NCI-H524 (cell line): ENCODE results near the gene GSAP.
"Not testable (repeated sequence)": the region's sequence is repeated elsewhere in the genome, so short reads cannot be mapped to it uniquely, and the experiment has no call there.

Source experiments
- DNase-seq, 2 experiments: peaks; one replicate each; lab custom pipeline; 2025; lab: John Stamatoyannopoulos, UW

GSAP gene

GRCh38 chr7:77415823-77416620, at the start of gene GSAP:
Gene GSAP, minus strand, starts transcription at chr7:77416349. Its CDS starts 28 bp downstream, at chr7:77416321.
- peak; percentile 26 to 51 for DNase-seq

GRCh38 chr7:77465256-77465655, 49.1 kb upstream of the GSAP start:
- DNase-seq = no peak

GRCh38 chr7:77464589-77464988, 48.4 kb upstream of the GSAP start:
- DNase-seq = no peak

- DNase-seq = not testable (repeated sequence)
These were observed 47.5 kb upstream of the GSAP start for GRCh38 chr7:77463632-77464031.

GRCh38 chr7:77461842-77462241, 45.7 kb upstream of the GSAP start:
- no peak for DNase-seq

- DNase-seq = peak in 1 of 2 experiments; percentile 15
These were observed 45.1 kb upstream of the GSAP start for GRCh38 chr7:77461246-77461645.

- DNase-seq = no peak
These were observed 43.9 kb upstream of the GSAP start for GRCh38 chr7:77460057-77460486.

- DNase-seq = no peak
These were observed 43.2 kb upstream of the GSAP start for GRCh38 chr7:77459311-77459726.

GRCh38 chr7:77458786-77459185, 42.6 kb upstream of the GSAP start:
- DNase-seq = no peak

GRCh38 chr7:77457779-77458178, 41.6 kb upstream of the GSAP start:
- peak; percentile 63 to 80 for DNase-seq

- DNase-seq = no peak
These were observed 40.5 kb upstream of the GSAP start for GRCh38 chr7:77456696-77457095.

GRCh38 chr7:77455321-77455720, 39.2 kb upstream of the GSAP start:
- no peak for DNase-seq

GRCh38 chr7:77454802-77455201, 38.7 kb upstream of the GSAP start:
- DNase-seq = no peak

- DNase-seq = no peak
These were observed 37.4 kb upstream of the GSAP start for GRCh38 chr7:77453531-77453930.

- not testable (repeated sequence) for DNase-seq
These were observed 35.8 kb upstream of the GSAP start for GRCh38 chr7:77451950-77452349.

GRCh38 chr7:77450613-77451012, 34.5 kb upstream of the GSAP start:
- DNase-seq = no peak

GRCh38 chr7:77450054-77450453, 33.9 kb upstream of the GSAP start:
- DNase-seq = no peak

GRCh38 chr7:77447616-77448015, 31.5 kb upstream of the GSAP start:
- peak in 1 of 2 experiments; percentile 18 for DNase-seq

GRCh38 chr7:77444123-77444522, 28.0 kb upstream of the GSAP start:
- DNase-seq = no peak

- DNase-seq = no peak
These were observed 26.9 kb upstream of the GSAP start for GRCh38 chr7:77443042-77443441.

- DNase-seq = no peak
These were observed 26.5 kb upstream of the GSAP start for GRCh38 chr7:77442636-77443035.

GRCh38 chr7:77441046-77441445, 24.9 kb upstream of the GSAP start:
- DNase-seq = no peak

- DNase-seq = peak; percentile 19 to 47
These were observed 23.4 kb upstream of the GSAP start for GRCh38 chr7:77439572-77439971.

- DNase-seq = no peak
These were observed 22.0 kb upstream of the GSAP start for GRCh38 chr7:77438131-77438530.
